ENCODE measurements around the gene MMP24.

The MMP24 gene

DNA sequence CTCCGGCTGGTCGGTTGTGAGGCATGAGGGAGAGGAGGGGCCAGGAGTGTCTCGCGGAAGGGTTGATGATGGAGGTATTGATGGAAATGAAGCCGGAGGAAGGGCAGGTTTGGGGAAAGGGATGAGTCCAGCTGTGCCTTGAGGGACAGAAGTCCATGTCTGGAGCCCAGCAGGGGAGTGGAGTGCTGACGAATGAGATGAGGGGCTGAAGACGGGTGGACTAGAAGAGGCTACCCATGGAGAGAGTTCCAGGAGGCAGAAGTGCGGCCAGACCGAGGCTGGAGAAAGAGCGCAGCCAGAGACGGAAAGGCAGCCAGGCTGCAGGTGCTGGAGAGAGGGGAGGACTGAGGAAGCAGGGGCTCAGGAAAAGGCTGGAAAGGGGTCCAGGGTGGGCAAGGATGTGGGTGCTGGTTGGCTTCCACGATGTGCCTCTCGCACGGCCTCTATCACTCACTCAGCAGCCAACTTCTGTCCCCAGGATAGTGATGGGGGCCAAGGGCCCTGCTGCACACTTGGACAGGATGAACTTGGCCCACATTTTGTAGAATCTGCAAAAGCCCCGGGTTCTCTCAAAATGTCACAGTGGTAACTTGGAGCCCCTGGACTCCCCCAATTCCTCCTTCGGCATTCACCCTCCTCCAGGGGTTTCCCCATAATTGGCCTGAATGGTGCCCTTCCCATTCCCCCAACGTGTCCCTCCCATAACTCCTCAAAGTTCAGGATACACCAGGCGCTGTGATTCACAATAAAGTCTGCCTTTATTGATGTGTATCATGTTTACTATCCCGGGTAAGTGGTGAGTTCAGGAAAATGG is 58.7 kb downstream of the MMP24 start:
- no peaks in the 10 kb centered on the region for H3K27me3 ChIP-seq (ENCODE audit: control insufficient read depth, insufficient read depth, low read length)
- peak overlapping the region; percentile 92 for H3K4me3 ChIP-seq (ENCODE audit: low read length)
- peak overlapping the region; percentile 84 for H3K9ac ChIP-seq (ENCODE audit: low read length)
- H3K4me1 ChIP-seq (ENCODE audit: control insufficient read depth, low read depth, low read length), result no peaks in the 10 kb centered on the region
- H3K9me3 ChIP-seq (ENCODE audit: control insufficient read depth, low read depth, low read length), result no peaks in the 10 kb centered on the region
- no peak overlapping the region for H3K27ac ChIP-seq (ENCODE audit: low read length)
- H3K36me3 ChIP-seq (ENCODE audit: control insufficient read depth, low read depth, low read length), result peaks cover 14% of the 10 kb centered on the region

DNA sequence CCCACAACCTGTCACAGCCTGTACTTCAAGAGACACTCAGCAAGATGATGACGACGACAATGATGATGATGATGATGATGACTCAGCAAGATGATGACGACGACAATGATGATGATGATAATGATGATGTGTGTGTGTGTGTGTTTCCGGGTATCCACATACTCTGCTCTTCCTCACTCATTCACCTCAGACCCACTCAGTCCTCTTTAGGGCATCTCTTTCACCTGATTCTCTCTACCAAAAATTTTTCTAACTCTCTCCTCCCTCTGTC is 59.3 kb downstream of the MMP24 start:
- Histone ChIP-seq H3K9me3 (ENCODE audit: control insufficient read depth, low read depth, low read length) (no peaks in the 10 kb centered on the region), H3K36me3 (ENCODE audit: control insufficient read depth, low read depth, low read length) (peaks cover 8% of the 10 kb centered on the region), H3K27ac (ENCODE audit: low read length) (no peak overlapping the region), H3K9ac (ENCODE audit: low read length) (no peak overlapping the region), H3K27me3 (ENCODE audit: control insufficient read depth, insufficient read depth, low read length) (no peaks in the 10 kb centered on the region), H3K4me1 (ENCODE audit: control insufficient read depth, low read depth, low read length) (no peaks in the 10 kb centered on the region), H3K4me3 (ENCODE audit: low read length) (no peak overlapping the region)

DNA sequence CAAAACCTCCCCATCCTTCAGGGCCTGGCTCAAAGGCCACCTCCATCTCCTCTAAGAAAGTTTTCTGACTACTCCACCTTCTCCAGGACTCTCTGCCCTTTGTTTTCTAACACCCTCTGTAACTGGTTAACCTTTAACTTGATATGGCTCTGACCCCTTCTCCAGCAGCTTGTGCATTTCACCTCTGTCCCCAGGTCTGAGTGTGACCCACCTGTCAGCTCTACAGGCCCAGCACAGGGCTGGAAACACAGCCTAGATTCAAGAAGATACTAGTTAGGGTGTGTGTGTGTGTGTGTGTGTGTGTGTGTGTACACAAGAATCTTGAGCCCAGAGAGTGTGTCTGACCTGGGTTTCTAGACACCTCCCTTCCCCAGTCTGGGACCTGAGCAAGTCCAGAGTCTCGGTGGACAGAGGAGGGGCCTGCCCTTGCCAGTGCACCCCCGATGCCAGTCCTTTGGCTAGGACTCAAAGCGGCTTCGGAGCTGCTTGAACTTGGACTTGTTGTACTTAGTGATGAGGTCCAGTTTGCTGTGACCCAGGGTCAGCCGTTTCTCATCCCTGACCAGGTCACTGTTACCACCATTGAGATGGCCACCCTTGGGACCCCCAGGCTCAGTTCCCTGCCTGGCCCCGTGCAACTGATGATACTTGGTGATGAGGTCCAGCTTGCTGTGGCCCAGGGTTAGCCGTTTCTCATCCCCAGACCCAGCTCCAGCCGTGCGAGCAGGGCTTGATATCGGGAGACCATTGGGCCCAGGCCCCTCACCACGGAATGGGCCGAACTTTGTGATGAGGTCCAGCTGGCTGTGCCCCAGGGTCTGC is 59.8 kb downstream of the MMP24 start:
- H3K27ac ChIP-seq (ENCODE audit: low read length), result no peak overlapping the region
- no peak overlapping the region for H3K4me3 ChIP-seq (ENCODE audit: low read length)
- no peaks in the 10 kb centered on the region for H3K9me3 ChIP-seq (ENCODE audit: control insufficient read depth, low read depth, low read length)
- H3K4me1 ChIP-seq (ENCODE audit: control insufficient read depth, low read depth, low read length), result no peaks in the 10 kb centered on the region
- H3K9ac ChIP-seq (ENCODE audit: low read length), result no peak overlapping the region
- peaks cover 6% of the 10 kb centered on the region for H3K36me3 ChIP-seq (ENCODE audit: control insufficient read depth, low read depth, low read length)
- no peaks in the 10 kb centered on the region for H3K27me3 ChIP-seq (ENCODE audit: control insufficient read depth, insufficient read depth, low read length)

- H3K27me3 ChIP-seq (ENCODE audit: control insufficient read depth, insufficient read depth, low read length), result no peaks in the 10 kb centered on the region
- no peak overlapping the region for H3K9ac ChIP-seq (ENCODE audit: low read length)
- no peaks in the 10 kb centered on the region for H3K4me1 ChIP-seq (ENCODE audit: control insufficient read depth, low read depth, low read length)
- peaks cover 3% of the 10 kb centered on the region for H3K36me3 ChIP-seq (ENCODE audit: control insufficient read depth, low read depth, low read length)
- H3K27ac ChIP-seq (ENCODE audit: low read length), result no peak overlapping the region
- H3K9me3 ChIP-seq (ENCODE audit: control insufficient read depth, low read depth, low read length), result no peaks in the 10 kb centered on the region
- no peak overlapping the region for H3K4me3 ChIP-seq (ENCODE audit: low read length)
Observed at GRCh38 chr20:35286899-35287508, 60.5 kb downstream of the MMP24 start.

DNA sequence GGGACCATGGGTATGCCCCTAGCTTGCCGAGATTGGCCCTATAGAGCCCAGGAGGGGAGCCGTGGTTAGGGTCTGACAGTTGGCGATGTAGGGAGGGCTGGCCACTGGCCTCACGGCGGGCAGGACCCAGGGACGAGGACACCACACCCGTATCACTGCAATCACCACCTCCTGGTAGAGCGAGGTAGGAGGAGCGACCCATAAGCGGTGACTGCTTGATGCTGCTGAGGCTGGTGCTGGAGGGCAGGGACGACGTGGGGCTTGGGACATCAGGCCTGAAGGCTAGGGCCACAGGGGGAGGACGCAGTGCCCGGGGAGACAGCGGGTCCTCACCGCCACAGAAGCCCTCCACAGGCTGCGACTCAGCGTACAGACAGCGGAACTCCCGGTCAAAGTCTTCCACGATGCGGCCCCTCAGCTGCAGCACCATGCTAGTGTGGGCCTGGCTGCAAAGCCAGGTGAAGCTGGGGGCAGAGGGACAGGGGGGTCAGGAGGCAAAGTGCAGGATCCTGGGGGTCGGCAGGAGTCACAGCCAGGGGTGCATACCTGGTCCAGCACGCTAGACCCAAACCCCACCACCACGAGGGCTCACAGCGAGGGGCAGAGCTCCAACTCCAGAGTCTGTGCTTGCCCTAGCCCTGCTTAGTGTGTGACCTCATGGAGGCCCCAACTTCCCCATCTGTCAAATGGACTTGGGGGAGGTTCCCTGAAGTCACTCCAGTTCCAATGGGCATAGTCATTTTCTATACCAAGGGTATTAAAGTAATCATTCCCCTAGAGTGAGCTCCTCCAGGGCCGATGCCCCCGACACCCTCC is 61.2 kb downstream of the MMP24 start:
- Histone ChIP-seq H3K27ac (ENCODE audit: low read length) (no peak overlapping the region), H3K9me3 (ENCODE audit: control insufficient read depth, low read depth, low read length) (no peaks in the 10 kb centered on the region), H3K4me3 (ENCODE audit: low read length) (no peak overlapping the region), H3K27me3 (ENCODE audit: control insufficient read depth, insufficient read depth, low read length) (no peaks in the 10 kb centered on the region), H3K36me3 (ENCODE audit: control insufficient read depth, low read depth, low read length) (no peaks in the 10 kb centered on the region), H3K4me1 (ENCODE audit: control insufficient read depth, low read depth, low read length) (no peaks in the 10 kb centered on the region), H3K9ac (ENCODE audit: low read length) (no peak overlapping the region)

GRCh38 chr20:35288325-35289060 is 62.0 kb downstream of the MMP24 start:
- no peaks in the 10 kb centered on the region for H3K4me1 ChIP-seq (ENCODE audit: control insufficient read depth, low read depth, low read length)
- no peaks in the 10 kb centered on the region for H3K9me3 ChIP-seq (ENCODE audit: control insufficient read depth, low read depth, low read length)
- no peak overlapping the region for H3K4me3 ChIP-seq (ENCODE audit: low read length)
- H3K27me3 ChIP-seq (ENCODE audit: control insufficient read depth, insufficient read depth, low read length), result no peaks in the 10 kb centered on the region
- H3K9ac ChIP-seq (ENCODE audit: low read length), result no peak overlapping the region
- H3K27ac ChIP-seq (ENCODE audit: low read length), result no peak overlapping the region
- no peaks in the 10 kb centered on the region for H3K36me3 ChIP-seq (ENCODE audit: control insufficient read depth, low read depth, low read length)

GRCh38 chr20:35290186-35290886 is 63.8 kb downstream of the MMP24 start:
- H3K9ac ChIP-seq (ENCODE audit: low read length), result no peak overlapping the region
- no peaks in the 10 kb centered on the region for H3K36me3 ChIP-seq (ENCODE audit: control insufficient read depth, low read depth, low read length)
- H3K4me1 ChIP-seq (ENCODE audit: control insufficient read depth, low read depth, low read length), result no peaks in the 10 kb centered on the region
- H3K27ac ChIP-seq (ENCODE audit: low read length), result no peak overlapping the region
- no peak overlapping the region for H3K4me3 ChIP-seq (ENCODE audit: low read length)
- H3K9me3 ChIP-seq (ENCODE audit: control insufficient read depth, low read depth, low read length), result no peaks in the 10 kb centered on the region
- no peaks in the 10 kb centered on the region for H3K27me3 ChIP-seq (ENCODE audit: control insufficient read depth, insufficient read depth, low read length)

GRCh38 chr20:35290887-35291417 is 64.5 kb downstream of the MMP24 start:
- Histone ChIP-seq H3K9ac (ENCODE audit: low read length) (no peak overlapping the region), H3K27me3 (ENCODE audit: control insufficient read depth, insufficient read depth, low read length) (no peaks in the 10 kb centered on the region), H3K9me3 (ENCODE audit: control insufficient read depth, low read depth, low read length) (no peaks in the 10 kb centered on the region), H3K27ac (ENCODE audit: low read length) (no peak overlapping the region), H3K4me1 (ENCODE audit: control insufficient read depth, low read depth, low read length) (no peaks in the 10 kb centered on the region), H3K4me3 (ENCODE audit: low read length) (no peak overlapping the region), H3K36me3 (ENCODE audit: control insufficient read depth, low read depth, low read length) (no peaks in the 10 kb centered on the region)

DNA sequence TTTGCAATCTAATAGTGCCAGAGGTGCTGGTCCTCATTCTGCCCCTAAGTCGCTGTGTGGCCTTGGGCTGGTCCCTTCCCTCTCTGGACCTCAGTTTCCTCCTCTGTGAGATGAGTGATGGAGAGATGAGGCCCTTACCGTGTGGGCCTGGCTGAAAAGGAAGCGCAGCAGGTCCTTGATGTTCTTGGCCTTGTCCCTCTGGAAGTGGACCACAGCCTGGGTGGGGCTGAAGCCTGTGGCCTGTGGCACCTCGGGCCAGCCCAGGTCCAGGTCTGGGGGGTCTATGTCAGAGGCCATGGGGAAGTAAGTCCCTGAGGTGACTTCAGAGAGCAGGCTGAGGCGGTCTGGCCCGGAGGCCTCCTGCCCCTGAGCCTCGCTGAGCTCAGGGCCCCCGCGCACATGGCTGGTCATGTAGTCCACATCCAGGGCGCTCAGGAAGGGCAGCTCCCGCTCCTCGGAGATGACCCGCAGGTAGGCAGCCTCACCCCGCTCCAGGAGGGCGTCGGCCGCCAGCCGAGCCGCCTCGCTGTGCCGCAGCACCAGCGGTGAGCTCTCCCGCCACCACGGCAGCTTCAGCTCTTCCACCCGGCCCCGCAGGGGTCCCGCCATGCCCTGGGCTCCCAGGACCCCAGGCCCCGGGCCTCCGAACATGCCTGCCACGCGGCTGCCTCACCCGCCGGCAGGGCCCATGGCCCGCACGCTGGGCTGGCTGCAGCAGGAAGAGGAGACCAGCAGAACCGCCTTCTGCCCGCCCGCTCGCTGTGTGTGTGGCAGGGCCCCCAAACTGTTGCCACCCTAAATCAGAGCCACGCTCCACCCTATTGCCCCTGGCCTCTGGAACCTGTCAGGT is 65.4 kb downstream of the MMP24 start, which contains the start of gene FAM83C:
TSS of gene FAM83C (minus strand) at position 772 of the 850 bp plus-strand sequence. CDS start at position 651, 121 bp downstream.
- H3K4me3 ChIP-seq (ENCODE audit: low read length), result no peak within 1 kb of the TSS
- H3K4me1 ChIP-seq (ENCODE audit: control insufficient read depth, low read depth, low read length), result no peaks in the 10 kb centered on the region
- no peaks in the 10 kb centered on the region for H3K27me3 ChIP-seq (ENCODE audit: control insufficient read depth, insufficient read depth, low read length)
- no peaks in the 10 kb centered on the region for H3K9me3 ChIP-seq (ENCODE audit: control insufficient read depth, low read depth, low read length)
- no peak within 1 kb of the TSS for H3K27ac ChIP-seq (ENCODE audit: low read length)
- H3K36me3 ChIP-seq (ENCODE audit: control insufficient read depth, low read depth, low read length), result no peaks in the 10 kb centered on the region
- H3K9ac ChIP-seq (ENCODE audit: low read length), result no peak within 1 kb of the TSS

Measured in iPS-18a (cell line).